GM12864 (cell line): ENCODE measurements around the gene ZNF776.

ENCODE experiments used
- DNase-seq: peaks from one replicate; pipeline ENCODE4 v3.0.0-alpha.2; 2011; ENCODE audit warnings: low read depth
- H3K4me3 ChIP-seq: 2 replicates; pipeline ENCODE4 v1.5.1; 2011; ENCODE audit warnings: mild to moderate bottlenecking, low read depth, low read length, control low read depth
- CTCF ChIP-seq: IDR thresholded peaks from 2 replicates; pipeline ENCODE4 v1.5.1; 2011; ENCODE audit warnings: low read depth, mild to moderate bottlenecking, moderate library complexity, low read length, control low read depth, inconsistent platforms; ENCODE audit errors: missing control alignments

The ZNF776 gene

DNA sequence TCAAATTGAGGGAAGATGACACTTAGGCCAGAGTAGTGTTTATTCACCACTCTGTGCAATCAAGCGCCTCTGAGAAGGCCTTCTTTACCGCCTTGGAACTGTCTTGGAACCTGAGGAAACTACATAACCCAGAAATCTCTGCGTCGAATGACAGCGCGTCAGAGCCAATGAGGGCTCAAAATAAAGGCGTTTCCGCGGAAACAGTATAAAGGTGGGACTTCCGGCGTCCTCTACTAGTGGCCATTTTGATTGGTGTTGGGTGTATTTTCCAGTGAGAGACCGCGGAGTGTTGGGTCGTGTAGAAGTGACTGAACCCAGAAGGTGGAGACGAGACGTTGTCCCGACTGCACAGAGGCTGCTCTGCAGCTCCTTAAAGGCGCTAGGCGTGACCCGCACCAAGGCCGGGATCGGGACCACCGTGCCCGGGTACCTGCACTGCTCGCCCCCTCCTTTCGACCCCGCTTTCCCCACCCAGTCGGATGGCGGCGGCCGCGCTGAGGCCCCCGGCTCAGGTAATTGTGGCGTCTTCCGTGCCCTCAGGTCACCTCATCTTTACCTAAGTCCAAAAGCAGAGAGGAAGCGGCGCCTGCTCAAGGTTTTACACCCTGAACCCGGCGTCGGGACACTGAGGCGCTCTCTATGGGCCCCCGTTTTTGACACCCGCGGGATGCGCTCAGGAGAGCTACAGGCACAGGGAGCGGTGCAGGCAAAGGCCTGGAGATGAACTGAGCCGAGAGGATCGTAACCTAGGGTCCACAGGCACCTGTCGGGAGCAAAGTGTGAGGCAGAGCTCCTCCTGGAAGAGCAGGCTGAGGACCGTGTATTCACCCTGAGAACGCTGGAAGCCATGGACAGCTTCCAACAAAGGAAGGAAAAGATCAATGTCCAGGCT, at the start of gene ZNF776:
TSS of gene ZNF776 (plus strand) at position 236 of the 892 bp plus-strand sequence. CDS start at position 480, 244 bp downstream.
- H3K4me3 ChIP-seq, result peak within 1 kb of the TSS; percentile 62

DNA sequence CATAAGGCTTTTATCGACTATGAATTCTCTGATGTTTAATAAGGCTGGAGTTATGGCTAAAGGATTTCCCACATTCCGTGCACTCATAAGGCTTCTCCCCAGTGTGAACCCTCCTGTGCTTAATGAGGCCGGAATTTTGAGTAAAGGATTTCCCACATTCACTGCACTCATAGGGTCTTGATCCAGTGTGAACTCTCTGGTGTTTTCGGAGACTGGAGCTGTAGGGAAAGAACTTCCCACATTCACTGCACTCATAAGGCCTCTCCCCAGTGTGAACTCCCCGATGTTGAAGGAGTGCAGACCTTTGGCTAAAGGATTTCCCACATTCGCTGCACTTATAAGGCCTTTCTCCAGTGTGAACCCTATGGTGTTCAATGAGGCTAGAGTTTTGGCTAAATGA, 45.0 kb upstream of the ZNF776 start:
- DNase-seq, result no peak
- no peak for TF ChIP-seq CTCF
- H3K4me3 ChIP-seq, result no peak overlapping the region

More for the DNA sequence above, at the start of gene ZNF776:
- peak; percentile 2 for TF ChIP-seq CTCF
- peak; percentile 89 for DNase-seq

DNA sequence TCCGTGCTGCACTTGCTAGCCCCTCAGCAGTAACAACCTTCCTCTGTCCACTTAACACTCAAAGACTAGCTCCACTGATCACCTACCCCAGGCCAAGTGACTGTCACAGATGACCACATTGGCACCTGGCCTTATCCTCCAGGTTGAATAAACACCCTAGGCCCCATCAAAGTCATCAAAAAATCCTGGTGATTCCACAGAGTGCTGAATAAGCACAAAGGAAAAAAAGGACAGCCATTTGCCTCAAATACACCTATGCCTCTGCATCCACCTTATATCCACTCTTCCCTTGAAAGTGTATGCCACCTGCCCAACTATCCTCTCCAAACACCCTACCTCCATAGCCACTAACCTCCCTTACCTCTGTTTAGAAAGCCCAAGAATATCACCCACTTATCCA, 40.3 kb upstream of the ZNF776 start:
- no peak overlapping the region for H3K4me3 ChIP-seq
- DNase-seq, result no peak
- TF ChIP-seq CTCF, result no peak

GRCh38 chr19:57708641-57709361, 37.8 kb upstream of the ZNF776 start, which contains the start of gene ZNF154:
TSS of gene ZNF154 (minus strand) at chr19:57709204. CDS start at chr19:57708971, 233 bp downstream.
- peak; percentile 13 for DNase-seq
- H3K4me3 ChIP-seq, result peak within 1 kb of the TSS; percentile 54
- TF ChIP-seq CTCF, result no peak

DNA sequence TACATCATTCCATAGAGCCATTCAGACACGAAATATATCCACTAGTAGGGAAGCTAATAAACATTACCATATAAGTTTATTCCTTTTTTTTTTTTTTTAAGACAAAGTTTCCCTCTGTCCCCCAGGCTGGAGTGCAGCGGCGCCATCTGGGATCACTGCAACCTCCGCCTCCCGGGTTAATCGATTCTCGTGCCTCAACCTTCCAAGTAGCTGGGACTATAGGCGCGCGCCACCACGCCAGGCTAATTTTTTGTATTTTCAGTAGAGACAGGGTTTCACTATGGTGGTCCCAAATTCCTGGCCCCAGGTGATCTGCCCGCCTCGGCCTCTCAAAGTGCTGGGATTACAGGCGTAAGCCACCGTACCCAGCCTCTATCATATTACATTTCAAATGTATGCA, 37.0 kb upstream of the ZNF776 start:
- no peak overlapping the region for H3K4me3 ChIP-seq
- no peak for DNase-seq
- no peak for TF ChIP-seq CTCF

DNA sequence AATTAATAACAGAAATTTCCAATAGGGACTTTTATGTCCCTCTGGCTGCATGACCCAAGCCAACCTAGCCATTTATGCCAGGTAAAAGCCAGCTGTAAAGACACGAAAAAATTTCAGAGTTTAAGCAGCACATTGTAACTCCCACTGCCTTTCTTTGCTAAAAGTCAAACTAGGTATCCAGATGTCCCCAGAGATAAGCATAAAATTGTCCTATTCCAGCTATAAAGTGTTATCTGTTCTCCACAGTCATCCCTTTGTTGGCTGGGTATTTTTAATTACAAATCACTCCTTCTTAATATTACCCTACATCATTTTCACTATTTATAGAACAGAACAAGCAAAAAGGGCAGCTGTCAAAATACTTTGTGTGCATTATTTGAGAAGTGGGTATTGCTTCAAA, 34.4 kb upstream of the ZNF776 start:
- H3K4me3 ChIP-seq, result no peak overlapping the region
- TF ChIP-seq CTCF, result no peak
- DNase-seq, result no peak
